Lower leg skin (tissue), 3 donors: Measurements from ENCODE around the gene FUBP1.

ENCODE experiments used
- POLR2A ChIP-seq, 2 donors: fragments of 450-650 bp; IDR thresholded peaks; one replicate each; pipeline ENCODE4 v1.6.1; 2016 to 2017; ENCODE audit warnings: antibody characterized with exemption in 2 of 2, mild to moderate bottlenecking in 1 of 2, moderate library complexity in 1 of 2
- TF ChIP-seq, protein P1 (sequence below), 3 donors: fragments of 450-650 bp; IDR thresholded peaks; one replicate each; pipeline ENCODE4 v1.5.1; 2016; ENCODE audit warnings: antibody characterized with exemption in 3 of 3, mild to moderate bottlenecking in 3 of 3, moderate library complexity in 2 of 3

GRCh38 chr1:77958391-77958790, 20.5 kb downstream of the FUBP1 start:
- TF ChIP-seq, protein P1, sequence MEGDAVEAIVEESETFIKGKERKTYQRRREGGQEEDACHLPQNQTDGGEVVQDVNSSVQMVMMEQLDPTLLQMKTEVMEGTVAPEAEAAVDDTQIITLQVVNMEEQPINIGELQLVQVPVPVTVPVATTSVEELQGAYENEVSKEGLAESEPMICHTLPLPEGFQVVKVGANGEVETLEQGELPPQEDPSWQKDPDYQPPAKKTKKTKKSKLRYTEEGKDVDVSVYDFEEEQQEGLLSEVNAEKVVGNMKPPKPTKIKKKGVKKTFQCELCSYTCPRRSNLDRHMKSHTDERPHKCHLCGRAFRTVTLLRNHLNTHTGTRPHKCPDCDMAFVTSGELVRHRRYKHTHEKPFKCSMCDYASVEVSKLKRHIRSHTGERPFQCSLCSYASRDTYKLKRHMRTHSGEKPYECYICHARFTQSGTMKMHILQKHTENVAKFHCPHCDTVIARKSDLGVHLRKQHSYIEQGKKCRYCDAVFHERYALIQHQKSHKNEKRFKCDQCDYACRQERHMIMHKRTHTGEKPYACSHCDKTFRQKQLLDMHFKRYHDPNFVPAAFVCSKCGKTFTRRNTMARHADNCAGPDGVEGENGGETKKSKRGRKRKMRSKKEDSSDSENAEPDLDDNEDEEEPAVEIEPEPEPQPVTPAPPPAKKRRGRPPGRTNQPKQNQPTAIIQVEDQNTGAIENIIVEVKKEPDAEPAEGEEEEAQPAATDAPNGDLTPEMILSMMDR (IDR thresholded peaks at IDR 0.05) = no peak
- no peak for TF ChIP-seq POLR2A (IDR thresholded peaks at IDR 0.05)
